Fibroblast of gingiva (primary cell): Measurements from ENCODE around the gene EPHA3.

ENCODE experiments used
- DNase-seq: peaks from one replicate; pipeline ENCODE4 v3.0.0-alpha.2; 2011; ENCODE audit warnings: low read depth

EPHA3 gene

DNA sequence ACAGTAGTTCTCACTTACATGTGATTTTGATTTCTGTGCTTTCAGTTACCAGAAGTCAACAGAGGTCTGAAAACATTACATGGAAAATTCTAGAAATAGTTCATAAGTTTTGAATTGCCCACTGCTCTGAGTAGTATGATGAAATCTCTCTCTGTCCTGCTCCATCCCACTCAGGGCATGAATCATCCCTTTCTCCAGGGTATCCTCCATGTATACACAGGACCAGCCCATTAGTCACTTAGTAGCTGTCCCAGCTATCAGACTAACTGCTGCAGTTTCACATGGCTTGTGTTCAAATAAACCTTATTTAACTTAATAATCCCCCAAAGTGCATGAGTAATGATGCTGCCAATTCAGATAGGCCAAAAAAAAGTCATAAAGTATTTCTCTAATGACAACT lies 38.6 kb downstream of the EPHA3 start:
- peak; percentile 92 for DNase-seq

- no peak for DNase-seq
Observed at GRCh38 chr3:89154416-89154815, 47.0 kb downstream of the EPHA3 start.

- DNase-seq, result no peak
Observed at GRCh38 chr3:89155811-89156210, 48.4 kb downstream of the EPHA3 start.

GRCh38 chr3:89157575-89157974 lies 50.2 kb downstream of the EPHA3 start:
- DNase-seq, result no peak

- DNase-seq, result no peak
Observed at GRCh38 chr3:89159605-89160004, 52.2 kb downstream of the EPHA3 start.

GRCh38 chr3:89164774-89165173 lies 57.4 kb downstream of the EPHA3 start:
- no peak for DNase-seq

DNA sequence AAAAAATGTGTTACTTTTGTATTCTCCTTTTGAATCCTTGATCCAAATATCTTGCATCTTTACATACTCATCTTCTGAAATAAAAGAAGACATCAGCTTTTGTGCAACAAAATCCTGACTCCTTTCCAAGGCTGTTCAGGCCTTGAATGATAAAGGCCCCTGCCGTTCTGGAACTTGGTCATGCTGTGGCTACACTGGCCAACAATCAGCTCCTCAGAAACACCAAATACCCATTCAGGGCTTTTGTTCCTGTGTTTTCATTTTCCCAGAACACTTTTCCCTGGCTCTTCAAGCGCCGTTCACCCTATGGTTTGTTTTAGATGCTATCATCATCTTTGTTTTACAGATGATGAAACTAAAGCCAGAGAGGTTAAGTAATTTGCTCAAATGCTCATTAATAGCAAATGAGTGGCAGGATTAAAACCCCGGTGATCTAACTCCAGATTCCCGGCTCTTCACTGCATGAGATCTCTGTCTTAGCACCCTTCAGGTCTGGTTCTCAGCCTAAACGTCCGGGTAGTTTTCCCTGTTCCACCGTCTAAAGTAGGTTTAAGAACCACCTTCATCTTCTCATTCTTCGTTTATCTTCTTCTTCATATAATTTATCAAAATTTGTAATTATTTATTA lies 58.3 kb downstream of the EPHA3 start:
- DNase-seq, result no peak

DNA sequence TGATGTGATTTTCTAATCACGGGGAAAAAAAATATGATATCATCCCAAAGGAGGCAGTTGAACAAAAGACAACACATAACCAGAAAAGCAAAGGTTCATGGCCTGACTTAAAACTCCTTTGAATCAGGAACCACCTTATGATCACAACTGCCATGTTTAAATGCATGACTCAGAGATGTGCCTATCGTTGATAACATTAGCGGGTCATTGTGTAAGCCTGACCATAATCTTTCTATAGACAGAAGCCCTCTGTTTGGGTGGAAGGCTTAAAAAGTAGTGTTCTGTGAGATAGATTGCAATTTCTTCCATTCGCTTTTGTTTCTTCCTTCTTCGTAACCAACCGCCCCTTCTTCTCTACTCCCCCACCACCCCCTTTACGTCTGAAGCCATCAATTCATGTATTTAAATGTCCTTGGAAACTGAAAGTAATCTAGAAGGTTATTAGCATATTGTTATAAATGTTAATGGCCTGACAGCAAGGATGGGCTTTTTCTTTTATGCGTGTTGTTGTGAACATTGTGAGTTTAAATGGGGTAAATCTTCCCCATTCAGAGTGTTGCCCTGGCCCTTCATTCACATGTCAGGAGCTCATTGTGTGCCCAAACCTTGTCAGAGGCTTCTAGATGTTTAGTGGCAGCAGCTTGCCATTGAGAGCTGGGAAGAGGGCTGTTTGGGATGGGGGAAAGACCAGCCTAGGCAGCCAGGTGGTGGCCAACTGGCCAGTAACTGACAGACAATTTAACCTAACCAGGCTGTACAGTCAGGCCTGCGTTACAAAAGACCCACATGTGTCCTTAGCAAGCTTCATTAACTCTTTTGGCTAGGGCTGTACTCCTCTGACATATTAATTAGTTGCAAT lies 64.5 kb downstream of the EPHA3 start:
- no peak for DNase-seq

DNA sequence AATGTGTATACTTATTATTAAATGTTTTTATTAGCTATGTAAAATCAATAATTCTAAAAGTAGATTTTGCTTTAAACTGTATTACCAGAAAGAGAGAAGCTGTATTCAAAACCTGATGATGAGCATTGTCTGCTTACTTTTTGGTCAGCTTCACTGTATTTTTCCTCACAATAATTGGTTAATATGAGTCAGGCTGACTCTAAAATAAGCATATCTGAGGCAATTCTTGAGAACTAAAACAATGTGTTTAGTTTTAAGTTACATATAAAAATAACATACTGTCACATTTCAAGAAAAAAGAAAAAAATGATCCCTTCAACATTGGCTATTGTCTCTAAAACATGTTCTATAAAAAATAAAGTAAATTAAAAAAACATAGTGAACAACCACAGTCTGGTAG lies 66.1 kb downstream of the EPHA3 start:
- DNase-seq, result peak; percentile 51

DNA sequence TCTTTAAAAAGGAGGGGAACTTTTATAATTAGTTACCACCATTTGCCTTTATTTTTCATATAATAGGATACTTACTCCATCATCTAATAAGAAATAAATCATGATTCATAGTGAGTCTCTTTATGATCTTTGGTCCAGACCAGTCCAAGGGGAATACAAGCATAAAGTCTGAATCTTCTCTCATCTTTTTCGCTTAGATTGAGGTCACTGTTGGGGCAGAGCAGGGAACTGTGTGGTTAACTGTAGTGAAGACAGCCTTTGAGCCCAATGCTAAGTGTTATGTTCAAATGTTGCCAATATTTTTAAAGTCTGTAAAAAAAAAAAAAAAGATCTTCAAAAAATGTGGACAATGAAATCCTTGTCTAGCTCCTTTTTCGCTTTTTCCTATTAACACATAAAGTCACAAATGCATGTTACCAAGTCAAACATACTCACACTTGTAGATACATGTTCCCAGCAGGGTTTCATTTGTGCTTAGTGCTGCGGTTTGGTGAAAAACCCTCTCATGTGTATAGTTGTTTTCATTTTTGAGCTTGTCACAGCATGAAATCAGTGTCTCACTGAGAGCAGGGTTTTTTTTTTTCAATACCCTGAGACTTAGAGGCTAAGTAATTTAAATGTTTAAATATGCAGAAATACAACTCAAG lies 72.1 kb downstream of the EPHA3 start:
- no peak for DNase-seq

GRCh38 chr3:89180334-89180733 lies 72.9 kb downstream of the EPHA3 start:
- no peak for DNase-seq

DNA sequence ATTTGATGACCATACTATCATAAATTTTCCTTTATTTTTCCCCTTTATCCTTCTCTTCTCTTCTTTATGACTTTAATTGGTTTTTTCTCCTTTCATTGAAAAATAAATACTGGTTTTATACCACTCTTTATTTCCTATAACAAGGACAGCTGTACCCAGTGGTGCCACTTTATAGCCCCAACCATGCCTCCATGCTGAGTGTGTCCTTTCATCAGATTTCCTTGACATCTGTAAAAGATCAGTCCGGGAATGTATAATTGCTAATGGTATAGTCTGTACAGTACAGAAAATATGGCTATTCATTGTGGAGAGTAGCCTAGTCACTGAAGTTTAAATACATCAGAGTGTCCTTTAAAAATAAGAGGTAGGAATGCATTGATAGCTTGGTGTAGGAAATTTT lies 74.6 kb downstream of the EPHA3 start:
- no peak for DNase-seq

DNA sequence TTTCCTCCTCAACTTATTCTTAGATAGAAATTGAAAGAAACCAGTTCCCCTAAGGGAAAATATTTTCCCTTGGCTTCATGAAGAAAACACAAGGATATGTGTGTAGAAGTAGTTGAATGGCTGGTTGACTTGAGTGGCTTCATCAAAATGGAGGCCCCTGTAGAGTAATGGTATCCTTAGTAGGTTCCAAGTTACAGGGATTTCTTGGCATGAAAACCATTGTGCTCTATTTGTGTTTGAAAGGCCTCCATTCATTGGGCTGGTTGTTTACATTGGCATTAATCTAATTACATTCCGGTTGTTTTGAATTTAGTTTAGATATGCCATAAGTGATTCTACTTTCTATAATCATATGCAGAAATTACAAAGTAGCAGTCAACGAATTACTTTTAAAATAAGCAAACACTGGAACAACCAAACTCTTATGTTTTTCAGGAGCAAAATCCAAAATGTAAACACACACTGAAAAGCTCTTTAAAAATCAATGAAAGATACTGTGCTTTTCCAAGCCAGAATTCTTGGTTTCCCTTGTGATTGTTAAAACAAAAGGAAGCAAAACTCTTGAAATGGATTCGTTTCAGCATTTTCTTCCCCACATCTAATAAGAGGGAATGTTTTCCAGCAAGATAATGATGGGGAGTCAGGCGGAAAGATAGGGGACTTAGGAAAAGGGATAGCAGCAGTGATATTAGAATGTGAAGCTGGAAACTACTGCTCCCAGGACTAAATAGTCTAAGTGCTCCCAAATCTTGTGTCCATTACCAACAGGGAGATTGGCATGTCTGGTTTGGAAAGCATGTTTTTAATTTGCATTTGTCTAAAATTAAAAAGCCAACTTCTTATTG lies 77.0 kb downstream of the EPHA3 start:
- no peak for DNase-seq

- DNase-seq, result no peak
Observed at GRCh38 chr3:89186456-89186855, 79.0 kb downstream of the EPHA3 start.

- DNase-seq, result no peak
Observed at GRCh38 chr3:89198591-89198990, 91.2 kb downstream of the EPHA3 start.

- no peak for DNase-seq
Observed at GRCh38 chr3:89212619-89213018, 105.2 kb downstream of the EPHA3 start.

DNA sequence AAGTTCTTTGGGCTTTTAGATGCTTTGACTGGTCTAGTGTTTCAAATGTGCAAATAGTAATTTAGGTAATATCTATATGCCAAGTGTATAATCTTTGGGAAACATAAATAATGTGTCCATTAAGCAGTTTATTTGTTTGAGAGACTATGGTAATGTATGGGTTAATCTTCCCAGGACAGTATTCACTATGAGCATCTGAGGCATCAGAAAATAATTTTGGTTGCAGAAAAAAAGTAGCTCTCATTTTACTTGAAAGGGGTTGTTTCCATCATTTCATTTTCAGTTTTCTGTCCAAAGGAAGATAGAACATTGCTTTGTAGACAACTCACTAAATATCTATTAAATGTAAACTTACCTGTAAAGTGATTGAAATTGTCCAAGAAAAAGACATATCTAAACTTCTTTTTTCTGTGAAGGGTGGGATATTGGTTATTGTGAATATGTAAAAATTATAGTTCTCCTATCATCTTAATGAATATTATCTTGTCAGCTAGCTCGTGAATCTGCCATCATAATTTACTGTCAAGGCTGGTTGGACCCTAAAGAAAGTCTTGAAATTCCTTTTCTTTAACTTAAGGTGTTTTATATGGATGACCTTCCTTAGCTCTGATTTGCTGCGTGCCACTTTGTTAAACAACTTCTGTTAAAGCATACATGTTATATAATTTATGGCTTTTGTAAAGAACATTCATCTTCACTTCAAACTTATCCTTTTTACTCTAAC lies 108.8 kb downstream of the EPHA3 start:
- no peak for DNase-seq

DNA sequence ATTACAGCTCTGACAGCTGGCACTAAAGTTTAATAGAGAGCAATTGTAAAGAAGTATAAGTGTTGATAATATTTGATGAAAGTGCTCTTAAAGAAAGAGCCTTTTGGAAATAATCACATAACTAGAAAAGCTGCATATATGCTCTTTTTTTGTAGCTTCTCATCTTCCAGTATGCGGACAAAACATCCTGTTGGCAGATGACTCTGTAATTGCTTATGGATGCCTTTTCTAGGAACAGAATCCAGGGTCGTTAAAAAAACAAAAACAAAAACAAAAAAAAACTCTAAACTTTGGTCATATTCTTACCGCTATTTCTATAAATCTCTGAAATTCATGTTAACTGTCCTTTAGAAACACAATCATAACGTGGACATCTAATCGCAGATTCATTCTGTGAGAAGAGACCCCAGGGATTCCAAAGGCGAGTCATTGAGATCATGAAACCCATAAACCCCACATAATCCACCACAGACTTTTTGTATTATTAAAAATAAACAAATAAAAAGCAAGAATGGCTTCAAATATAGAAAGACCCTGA lies 109.8 kb downstream of the EPHA3 start:
- DNase-seq, result no peak

DNA sequence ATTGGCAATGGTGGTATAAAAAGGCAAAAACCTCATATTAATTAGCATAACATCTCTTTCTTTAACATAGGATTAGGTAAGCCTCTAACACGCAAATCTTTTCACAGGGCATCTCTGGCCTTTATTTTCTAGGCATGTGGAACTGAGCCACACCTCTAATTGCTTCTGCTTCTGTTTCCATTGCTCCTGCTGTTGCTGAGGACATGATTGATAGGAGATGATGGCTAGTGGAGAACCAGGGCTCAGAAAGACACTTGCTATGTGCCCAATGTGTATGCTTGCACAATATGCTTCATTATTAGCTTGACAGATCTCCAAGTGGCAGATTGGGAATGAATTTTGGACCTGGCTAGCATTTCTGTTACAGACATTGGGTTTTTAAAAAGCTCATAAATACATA lies 114.5 kb downstream of the EPHA3 start:
- no peak for DNase-seq

GRCh38 chr3:89223188-89223587 lies 115.8 kb downstream of the EPHA3 start:
- no peak for DNase-seq

- peak; percentile 18 for DNase-seq
Observed at GRCh38 chr3:89227218-89227617, 119.8 kb downstream of the EPHA3 start.
